ENCODE measurements around the gene ROBO1.

- TF ChIP-seq CTCF (IDR thresholded peaks at IDR 0.05) (no peak), POLR2A (IDR thresholded peaks at IDR 0.05) (no peak)
Measured at GRCh38 chr3:79515072-79515471, 252.7 kb downstream of the ROBO1 start.

All from right lobe of liver (tissue), 4 donors.